Stomach (tissue), 4 donors: ENCODE data around the gene INPP5A.

Experiments
- CTCF ChIP-seq, 7 experiments: fragments of 450-650 bp in 4 of 7; fragments of 200-600 bp in 3 of 7; sonication (generic) in 3 of 7; IDR thresholded peaks; one replicate each; pipeline ENCODE4 v1.5.1; 2016 to 2019; ENCODE audit warnings: antibody characterized with exemption in 7 of 7, control low read depth in 2 of 7, mild to moderate bottlenecking in 1 of 7
- POLR2A ChIP-seq, 4 donors: fragments of 450-650 bp; IDR thresholded peaks; one replicate each; pipeline ENCODE4 v1.6.1; 2016; ENCODE audit warnings: antibody characterized with exemption in 4 of 4, control low read depth in 2 of 4, mild to moderate bottlenecking in 1 of 4, moderate library complexity in 1 of 4

GRCh38 chr10:132500781-132501415 is 36.7 kb upstream of the INPP5A start:
- TF ChIP-seq CTCF (IDR thresholded peaks at IDR 0.05) = no peak
- no peak for TF ChIP-seq POLR2A (IDR thresholded peaks at IDR 0.05)
